ENCODE results near the gene RALGAPB.
"Not testable (repeated sequence)": the region's sequence is repeated elsewhere in the genome, so short reads cannot be mapped to it uniquely, and the experiment has no call there.

Gene RALGAPB

DNA sequence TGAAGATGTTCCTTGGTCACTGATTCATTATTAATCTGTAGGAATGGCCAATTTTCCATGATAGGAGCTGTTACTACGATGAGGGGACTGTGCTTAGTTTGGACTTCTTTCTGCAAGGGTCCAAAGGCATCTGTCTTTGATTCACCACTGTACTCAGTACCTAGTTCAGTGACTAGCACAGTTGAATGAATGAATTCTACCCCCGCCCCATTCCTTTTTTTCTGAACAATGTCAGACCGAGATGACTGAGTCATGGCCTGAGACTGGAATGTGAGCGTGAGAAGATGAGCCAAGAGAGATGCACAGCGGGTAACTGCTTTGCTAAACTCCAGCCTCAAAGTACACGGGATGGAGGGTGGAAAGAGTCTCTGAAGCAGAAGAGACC, 37.1 kb upstream of the RALGAPB start:
- Histone ChIP-seq H2AFZ (ENCODE audit: low read depth, low read length) (peak overlapping the region; percentile 91), H3K79me2 (ENCODE audit: insufficient read depth, low read length) (peaks cover 47% of the 10 kb centered on the region), H3K27me3 (ENCODE audit: insufficient read depth, low read length, poor library complexity) (peaks cover 6% of the 10 kb centered on the region), H4K20me1 (ENCODE audit: insufficient read depth, low read length) (peaks cover 40% of the 10 kb centered on the region), H3K27ac (ENCODE audit: low read length) (peak overlapping the region; percentile 30; the same call in 1 of the 2 replicates), H3K9me3 (ENCODE audit: insufficient read depth, low read length, severe bottlenecking) (no peaks in the 10 kb centered on the region), H3K9ac (ENCODE audit: low read depth, low read length) (no peak overlapping the region; the same call in 1 of the 2 replicates), H3K4me2 (ENCODE audit: insufficient read depth, low read length) (peak overlapping the region; percentile 91; the same call in 1 of the 2 replicates), H3K4me3 (ENCODE audit: low read depth in 1 of 2, low read length in 2 of 2) (peak overlapping the region in 1 of 2 experiments; percentile 80; a peak in 2 of 4 replicates), H3K4me1 (ENCODE audit: insufficient read depth, low read length) (peaks cover 44% of the 10 kb centered on the region), H3K36me3 (ENCODE audit: insufficient read depth, low read length) (peaks cover 45% of the 10 kb centered on the region)
- DNase-seq = no peak
- TF ChIP-seq, protein P1, sequence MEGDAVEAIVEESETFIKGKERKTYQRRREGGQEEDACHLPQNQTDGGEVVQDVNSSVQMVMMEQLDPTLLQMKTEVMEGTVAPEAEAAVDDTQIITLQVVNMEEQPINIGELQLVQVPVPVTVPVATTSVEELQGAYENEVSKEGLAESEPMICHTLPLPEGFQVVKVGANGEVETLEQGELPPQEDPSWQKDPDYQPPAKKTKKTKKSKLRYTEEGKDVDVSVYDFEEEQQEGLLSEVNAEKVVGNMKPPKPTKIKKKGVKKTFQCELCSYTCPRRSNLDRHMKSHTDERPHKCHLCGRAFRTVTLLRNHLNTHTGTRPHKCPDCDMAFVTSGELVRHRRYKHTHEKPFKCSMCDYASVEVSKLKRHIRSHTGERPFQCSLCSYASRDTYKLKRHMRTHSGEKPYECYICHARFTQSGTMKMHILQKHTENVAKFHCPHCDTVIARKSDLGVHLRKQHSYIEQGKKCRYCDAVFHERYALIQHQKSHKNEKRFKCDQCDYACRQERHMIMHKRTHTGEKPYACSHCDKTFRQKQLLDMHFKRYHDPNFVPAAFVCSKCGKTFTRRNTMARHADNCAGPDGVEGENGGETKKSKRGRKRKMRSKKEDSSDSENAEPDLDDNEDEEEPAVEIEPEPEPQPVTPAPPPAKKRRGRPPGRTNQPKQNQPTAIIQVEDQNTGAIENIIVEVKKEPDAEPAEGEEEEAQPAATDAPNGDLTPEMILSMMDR (IDR thresholded peaks at IDR 0.05; ENCODE audit: borderline replicate concordance, extremely low read depth, low read length, poor library complexity, severe bottlenecking) = no peak
- TF ChIP-seq EZH2 (IDR thresholded peaks at IDR 0.05; ENCODE audit: borderline replicate concordance, low read depth, low read length, severe bottlenecking) = no peak
- ATAC-seq (ENCODE audit: insufficient read depth, low read depth) = peak; percentile 6; the same call in 1 of the 3 replicates

DNA sequence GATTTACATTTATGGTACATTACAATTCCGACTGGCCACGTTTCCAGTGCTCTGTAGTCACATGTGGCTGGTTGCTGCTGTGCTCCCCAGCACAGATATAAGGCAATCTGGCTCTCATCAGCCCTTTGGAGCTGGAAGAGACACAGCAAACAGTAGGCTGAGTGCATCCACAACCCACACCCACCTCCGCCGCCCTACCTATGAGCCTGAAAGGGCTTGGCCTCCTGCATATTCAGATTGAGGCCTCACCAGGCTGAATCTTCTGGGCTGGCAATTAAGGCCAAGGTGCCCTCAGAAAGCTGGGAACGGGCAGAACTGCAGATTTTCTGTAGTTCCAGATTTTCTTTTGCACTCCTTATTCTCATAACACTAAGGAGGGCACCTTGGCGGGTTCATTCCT, 34.8 kb upstream of the RALGAPB start:
- peaks cover 22% of the 10 kb centered on the region for H3K36me3 ChIP-seq (ENCODE audit: insufficient read depth, low read length)
- peaks cover 21% of the 10 kb centered on the region for H3K4me1 ChIP-seq (ENCODE audit: insufficient read depth, low read length)
- no peak overlapping the region for H2AFZ ChIP-seq (ENCODE audit: low read depth, low read length)
- TF ChIP-seq, protein P1 (IDR thresholded peaks at IDR 0.05; ENCODE audit: borderline replicate concordance, extremely low read depth, low read length, poor library complexity, severe bottlenecking) = no peak
- no peak for TF ChIP-seq EZH2 (IDR thresholded peaks at IDR 0.05; ENCODE audit: borderline replicate concordance, low read depth, low read length, severe bottlenecking)
- no peak overlapping the region for H3K4me2 ChIP-seq (ENCODE audit: insufficient read depth, low read length)
- peaks cover 17% of the 10 kb centered on the region for H4K20me1 ChIP-seq (ENCODE audit: insufficient read depth, low read length)
- no peak overlapping the region for H3K4me3 ChIP-seq (ENCODE audit: low read depth in 1 of 2, low read length in 2 of 2)
- ATAC-seq (ENCODE audit: insufficient read depth, low read depth) (no peak), DNase-seq (no peak)
- H3K9me3 ChIP-seq (ENCODE audit: insufficient read depth, low read length, severe bottlenecking) = no peaks in the 10 kb centered on the region
- H3K27ac ChIP-seq (ENCODE audit: low read length) = no peak overlapping the region
- H3K27me3 ChIP-seq (ENCODE audit: insufficient read depth, low read length, poor library complexity) = peaks cover 6% of the 10 kb centered on the region
- H3K79me2 ChIP-seq (ENCODE audit: insufficient read depth, low read length) = peaks cover 24% of the 10 kb centered on the region
- H3K9ac ChIP-seq (ENCODE audit: low read depth, low read length) = no peak overlapping the region

DNA sequence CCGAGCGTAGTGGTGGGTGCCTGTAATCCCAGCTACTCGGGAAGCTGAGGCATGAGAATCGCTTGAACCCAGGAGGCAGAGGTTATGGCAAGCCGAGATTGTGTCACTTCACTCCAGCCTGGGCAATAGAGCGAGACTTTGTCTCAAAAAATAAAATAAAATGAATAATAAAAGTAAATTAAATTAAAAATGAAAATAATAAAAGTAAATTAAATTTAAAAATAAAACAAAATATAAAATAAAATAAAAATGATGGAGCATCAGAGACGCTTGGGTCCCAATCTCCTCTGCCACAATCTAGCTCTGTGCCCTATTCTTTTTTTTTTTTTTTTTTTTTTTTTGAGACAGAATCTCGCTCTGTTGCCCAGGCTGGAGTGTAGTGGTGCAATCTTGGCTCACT, 31.5 kb upstream of the RALGAPB start:
- not testable (repeated sequence) for H4K20me1 ChIP-seq (ENCODE audit: insufficient read depth, low read length); H2AFZ ChIP-seq (ENCODE audit: low read depth, low read length); H3K27me3 ChIP-seq (ENCODE audit: insufficient read depth, low read length, poor library complexity); H3K4me2 ChIP-seq (ENCODE audit: insufficient read depth, low read length); ATAC-seq (ENCODE audit: insufficient read depth, low read depth); H3K4me1 ChIP-seq (ENCODE audit: insufficient read depth, low read length); H3K27ac ChIP-seq (ENCODE audit: low read length); H3K9ac ChIP-seq (ENCODE audit: low read depth, low read length); H3K9me3 ChIP-seq (ENCODE audit: insufficient read depth, low read length, severe bottlenecking); H3K79me2 ChIP-seq (ENCODE audit: insufficient read depth, low read length); H3K36me3 ChIP-seq (ENCODE audit: insufficient read depth, low read length); H3K4me3 ChIP-seq (ENCODE audit: low read depth in 1 of 2, low read length in 2 of 2); DNase-seq

DNA sequence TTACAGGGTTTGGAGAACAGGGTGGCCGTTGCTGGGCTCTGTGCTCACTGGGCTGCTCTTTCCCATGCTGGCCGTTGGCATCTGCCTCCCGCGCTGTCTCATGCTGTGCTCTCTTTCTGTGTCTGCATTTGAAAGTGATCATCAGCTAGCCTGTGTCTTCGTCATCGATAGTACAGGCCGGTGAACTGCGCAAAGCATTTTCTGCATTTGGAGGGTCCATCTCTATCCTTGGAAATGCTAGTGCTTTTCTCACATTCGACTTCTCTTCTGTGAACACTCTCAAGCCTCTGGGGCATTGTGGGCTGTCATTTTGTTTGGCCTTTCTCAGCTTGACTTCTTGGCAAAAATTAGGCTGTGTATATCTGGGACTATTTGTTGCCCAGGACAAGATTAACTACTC, 30.7 kb upstream of the RALGAPB start:
- Histone ChIP-seq H2AFZ (ENCODE audit: low read depth, low read length) (no peak overlapping the region), H3K79me2 (ENCODE audit: insufficient read depth, low read length) (peaks cover 4% of the 10 kb centered on the region)
- no peak for DNase-seq

More for the DNA sequence above, 30.7 kb upstream of the RALGAPB start:
- peaks cover 6% of the 10 kb centered on the region for H3K27me3 ChIP-seq (ENCODE audit: insufficient read depth, low read length, poor library complexity)
- H3K4me2 ChIP-seq (ENCODE audit: insufficient read depth, low read length) = no peak overlapping the region
- H3K27ac ChIP-seq (ENCODE audit: low read length) = no peak overlapping the region
- TF ChIP-seq, protein P1 (IDR thresholded peaks at IDR 0.05; ENCODE audit: borderline replicate concordance, extremely low read depth, low read length, poor library complexity, severe bottlenecking) = no peak
- no peak for TF ChIP-seq EZH2 (IDR thresholded peaks at IDR 0.05; ENCODE audit: borderline replicate concordance, low read depth, low read length, severe bottlenecking)
- H3K9ac ChIP-seq (ENCODE audit: low read depth, low read length) = no peak overlapping the region
- peaks cover 8% of the 10 kb centered on the region for H3K4me1 ChIP-seq (ENCODE audit: insufficient read depth, low read length)
- no peaks in the 10 kb centered on the region for H4K20me1 ChIP-seq (ENCODE audit: insufficient read depth, low read length)
- no peaks in the 10 kb centered on the region for H3K36me3 ChIP-seq (ENCODE audit: insufficient read depth, low read length)
- no peak for ATAC-seq (ENCODE audit: insufficient read depth, low read depth)
- no peak overlapping the region for H3K4me3 ChIP-seq (ENCODE audit: low read depth in 1 of 2, low read length in 2 of 2)
- no peaks in the 10 kb centered on the region for H3K9me3 ChIP-seq (ENCODE audit: insufficient read depth, low read length, severe bottlenecking)

Data from DND-41 (cell line).